HG02588 (cell line): ENCODE data around the gene ZNF771.
"Not testable (repeated sequence)": the region's sequence is repeated elsewhere in the genome, so short reads cannot be mapped to it uniquely, and the experiment has no call there.

Experiments
- ATAC-seq: cut with Tn5 transposase; IDR thresholded peaks from one replicate; pipeline ENCODE4 v1.9.1; 2021; ENCODE audit warnings: mild to moderate bottlenecking, moderate library complexity; ENCODE audit not compliant: unreplicated experiment

Gene ZNF771

DNA sequence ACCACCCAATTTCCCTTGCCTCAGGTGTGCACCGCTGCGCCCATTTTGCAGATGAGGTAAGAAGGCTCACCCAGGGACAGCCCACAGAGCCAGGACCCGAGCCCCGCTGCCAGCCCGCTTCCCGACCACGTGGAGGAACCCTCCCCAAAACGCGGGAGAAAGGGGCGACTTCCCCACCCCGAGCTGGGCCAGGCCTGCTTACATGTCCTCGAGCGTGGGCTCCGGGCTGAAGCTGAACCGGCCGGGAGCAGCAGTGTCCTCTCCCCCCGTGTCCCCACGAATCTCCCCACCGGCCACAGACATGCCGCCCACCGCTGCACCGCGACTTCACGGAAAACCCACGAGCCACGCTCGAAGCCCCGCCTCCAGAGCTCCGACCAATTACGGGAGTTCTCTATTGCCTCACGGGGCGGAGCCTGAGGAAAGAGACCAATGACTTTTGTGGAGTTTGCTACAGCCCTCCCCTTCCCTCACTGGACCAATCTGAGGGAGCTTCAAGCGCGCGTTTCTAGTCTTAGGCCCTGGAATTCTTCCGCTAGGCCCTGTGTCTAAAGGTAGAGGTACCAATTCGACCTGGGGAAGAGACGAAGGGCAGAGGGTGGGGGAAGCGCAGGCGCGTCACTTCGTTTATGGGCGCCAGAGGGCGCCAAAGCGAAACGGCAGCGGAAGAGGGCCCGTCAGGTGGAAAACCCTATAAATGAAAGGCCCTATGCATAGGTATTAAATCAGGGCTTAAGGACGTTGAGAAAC, 22.4 kb downstream of the ZNF771 start, which contains the start of gene DCTPP1:
TSS of gene DCTPP1 (minus strand) at position 353 of the 750 bp plus-strand sequence. CDS start at position 303, 50 bp downstream.
- ATAC-seq, result peak; percentile 95

DNA sequence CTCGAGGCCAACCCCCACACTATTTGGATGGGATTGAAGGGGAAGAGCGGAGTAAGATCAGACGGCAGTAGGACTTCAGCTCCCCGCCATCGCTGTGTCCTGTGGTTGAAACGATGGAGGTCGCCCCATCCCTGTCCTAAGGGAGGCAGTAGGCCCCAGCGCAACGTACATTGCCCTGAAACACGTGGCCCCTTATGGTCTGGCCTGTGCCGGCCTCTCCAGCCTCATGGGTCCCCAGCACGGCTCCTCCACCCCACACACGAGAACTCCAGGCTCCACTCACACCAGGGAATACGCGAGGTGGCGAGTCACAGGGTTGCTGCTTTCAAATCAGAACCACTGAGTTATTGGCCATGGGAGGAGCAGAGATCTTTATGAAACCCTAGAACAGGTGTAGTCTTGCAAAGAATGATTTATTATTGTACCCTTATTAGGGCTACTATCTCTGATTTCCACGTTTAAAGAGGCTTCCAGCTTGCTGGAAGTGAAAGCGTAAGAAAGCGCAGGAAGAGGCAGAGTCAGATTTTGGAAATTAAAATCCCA, 23.1 kb downstream of the ZNF771 start:
- ATAC-seq, result no peak

DNA sequence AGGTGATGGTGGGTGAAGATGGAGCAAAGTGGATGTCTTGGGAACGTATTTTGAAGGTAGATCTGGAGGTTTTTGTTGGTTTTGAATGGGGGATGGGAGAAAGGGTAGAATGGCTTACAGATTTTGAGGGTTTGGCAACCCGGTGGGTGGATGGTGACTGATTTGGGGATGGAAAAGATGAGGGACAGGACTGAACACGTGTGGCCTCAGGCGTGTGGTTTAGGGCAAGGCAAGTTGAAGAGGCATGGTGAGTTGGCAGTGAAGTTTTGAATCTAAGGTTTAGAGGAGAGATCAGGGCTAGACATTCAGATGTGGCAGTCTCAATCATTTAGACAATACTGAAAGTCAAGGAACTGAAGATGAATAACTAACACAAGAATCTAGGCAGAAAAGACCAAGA, 27.4 kb downstream of the ZNF771 start:
- ATAC-seq, result no peak

DNA sequence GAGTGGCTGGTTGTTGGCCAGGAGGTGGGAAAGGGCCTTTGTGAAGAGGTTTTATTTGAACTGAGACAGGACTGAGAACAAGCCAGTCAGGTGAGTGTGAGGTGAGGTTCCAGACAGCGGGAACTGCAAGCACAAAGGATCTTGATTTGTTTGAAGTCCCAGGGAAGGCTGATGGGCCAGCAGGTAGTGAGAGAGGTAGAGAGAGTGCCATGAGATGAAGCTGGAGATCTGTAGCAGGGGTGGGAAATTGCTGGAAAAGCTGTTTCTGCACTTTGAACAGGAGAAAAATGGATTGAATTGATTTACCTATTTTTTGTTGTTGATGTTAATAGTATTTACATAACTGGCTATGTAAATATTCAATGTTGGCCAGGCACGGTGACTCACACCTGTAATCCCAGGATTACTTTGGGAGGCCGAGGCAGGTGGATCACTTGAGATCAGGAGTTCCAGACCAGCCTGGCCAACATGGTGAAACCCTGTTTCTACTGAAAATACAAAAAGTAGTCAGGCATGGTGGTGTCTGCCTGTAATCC, 30.2 kb downstream of the ZNF771 start:
- no peak for ATAC-seq

DNA sequence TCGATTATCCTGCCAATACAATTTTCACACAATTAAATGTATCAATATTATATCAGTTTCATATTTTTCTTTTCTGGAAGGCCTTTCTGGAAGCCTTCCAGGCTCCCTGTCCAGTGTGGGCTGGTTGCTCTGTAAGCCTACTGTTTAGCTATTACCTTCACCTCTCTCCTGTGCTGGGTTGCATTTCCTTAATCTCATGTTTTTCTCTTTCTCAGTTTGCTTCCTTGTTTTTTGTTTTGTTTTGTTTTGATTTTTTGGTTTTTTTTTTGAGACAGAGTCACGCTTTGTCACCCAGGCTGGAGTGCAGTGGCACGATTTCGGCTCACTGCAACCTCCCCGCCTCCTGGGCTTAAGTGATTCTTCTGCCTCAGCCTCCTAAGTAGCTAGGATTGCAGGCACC, 31.4 kb downstream of the ZNF771 start:
- no peak for ATAC-seq

DNA sequence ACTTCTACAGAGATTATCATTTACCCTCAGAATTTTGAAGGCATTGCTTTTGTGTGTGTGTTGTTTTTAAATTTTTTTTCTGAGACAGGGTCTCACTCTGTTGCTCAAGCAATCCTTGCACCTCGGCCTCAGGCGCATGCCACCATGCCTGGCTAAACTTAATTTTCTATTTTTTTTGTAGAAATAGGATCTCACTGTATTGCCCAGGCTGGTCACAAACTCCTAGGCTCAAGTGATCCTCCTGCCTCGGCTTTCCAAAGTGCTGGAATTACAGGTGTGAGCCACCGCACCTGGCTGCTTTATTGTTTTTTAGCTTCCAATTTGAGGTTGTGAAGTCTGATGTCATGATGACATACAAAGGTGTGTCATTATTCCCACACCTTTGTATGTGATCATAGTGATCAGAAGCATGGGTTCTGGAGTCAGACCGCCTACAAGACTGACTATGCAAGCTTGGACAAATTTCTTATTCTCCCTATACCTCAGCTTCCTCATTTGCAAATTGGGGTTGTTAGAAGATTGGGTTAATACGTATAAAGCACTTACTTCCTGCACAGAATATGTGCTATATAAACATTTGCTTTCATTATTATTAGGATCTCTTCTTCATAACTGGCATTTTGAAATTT, 32.4 kb downstream of the ZNF771 start:
- no peak for ATAC-seq

DNA sequence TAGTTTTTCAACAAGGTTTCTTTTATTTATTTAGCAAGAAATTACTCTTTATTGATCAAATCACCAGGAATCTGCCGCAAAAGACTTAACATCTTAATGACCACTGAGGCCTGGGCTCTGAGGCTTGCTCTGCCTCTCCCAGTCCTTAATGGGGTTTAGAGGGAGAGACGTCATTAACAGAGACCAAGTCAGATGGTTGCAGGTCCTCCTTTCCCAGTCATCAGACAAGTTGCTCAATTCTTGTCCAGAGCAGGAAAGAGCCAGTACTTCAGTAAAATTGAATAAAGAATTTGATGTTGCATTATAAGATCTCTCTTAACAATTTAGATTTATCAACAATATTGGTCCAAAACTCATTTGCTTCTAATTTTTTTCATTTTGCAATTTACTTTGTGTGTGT, 36.2 kb downstream of the ZNF771 start:
- ATAC-seq, result no peak

DNA sequence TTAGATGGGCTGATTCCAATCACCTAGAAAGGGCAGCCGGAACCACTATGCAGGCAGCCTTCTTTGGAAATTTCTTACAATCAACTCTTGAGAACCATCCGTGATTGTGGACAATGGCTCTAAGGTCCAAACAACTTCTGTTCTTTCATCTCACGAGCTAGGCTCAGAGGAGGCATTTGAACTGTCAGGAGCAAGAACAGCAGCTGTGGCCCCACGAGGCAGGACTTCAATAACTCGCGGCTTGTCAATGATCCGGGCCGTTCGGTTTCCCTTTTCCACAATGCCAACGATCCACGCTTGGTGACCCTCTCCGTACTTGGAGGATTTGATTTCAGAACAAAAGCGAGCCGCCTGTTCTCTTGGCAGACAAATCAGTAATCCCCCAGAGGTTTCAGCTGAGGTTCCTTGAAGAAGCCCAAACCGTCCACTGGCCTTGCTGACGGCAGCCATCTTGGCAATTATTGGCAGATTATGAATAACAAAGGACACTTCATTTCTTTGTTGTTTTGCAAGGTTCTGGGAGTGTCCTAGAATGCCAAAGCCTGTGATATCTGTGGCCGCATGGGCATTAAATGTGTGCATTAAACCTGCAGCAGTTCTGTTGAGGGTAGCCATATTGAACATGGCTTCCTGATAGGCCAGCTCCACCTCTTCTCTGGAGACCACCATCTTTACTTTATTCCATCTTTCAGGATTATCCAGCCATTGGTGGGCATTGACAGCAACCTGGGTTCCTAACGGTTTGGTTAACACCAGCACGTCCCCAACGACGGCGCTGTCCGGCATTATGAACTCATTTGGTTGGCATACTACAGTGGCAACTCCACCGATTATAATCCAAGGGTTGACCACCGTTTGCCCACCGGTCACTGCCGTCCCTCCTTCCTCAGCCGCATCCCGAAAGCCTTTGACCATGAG, 37.1 kb downstream of the ZNF771 start:
- no peak for ATAC-seq

DNA sequence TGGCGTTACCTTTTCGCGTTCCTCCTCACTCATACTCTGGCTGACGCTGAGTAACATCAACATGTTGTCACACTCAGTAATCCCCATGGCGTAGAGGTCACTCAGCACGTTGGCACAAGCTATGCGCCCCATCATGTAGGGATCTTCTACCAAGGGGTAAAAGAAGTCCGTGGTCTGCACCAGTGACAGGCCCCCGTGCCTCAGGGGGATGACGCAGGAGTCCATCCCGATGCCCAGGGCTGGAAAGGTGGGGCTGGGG, 37.7 kb downstream of the ZNF771 start:
- peak; percentile 18 for ATAC-seq

DNA sequence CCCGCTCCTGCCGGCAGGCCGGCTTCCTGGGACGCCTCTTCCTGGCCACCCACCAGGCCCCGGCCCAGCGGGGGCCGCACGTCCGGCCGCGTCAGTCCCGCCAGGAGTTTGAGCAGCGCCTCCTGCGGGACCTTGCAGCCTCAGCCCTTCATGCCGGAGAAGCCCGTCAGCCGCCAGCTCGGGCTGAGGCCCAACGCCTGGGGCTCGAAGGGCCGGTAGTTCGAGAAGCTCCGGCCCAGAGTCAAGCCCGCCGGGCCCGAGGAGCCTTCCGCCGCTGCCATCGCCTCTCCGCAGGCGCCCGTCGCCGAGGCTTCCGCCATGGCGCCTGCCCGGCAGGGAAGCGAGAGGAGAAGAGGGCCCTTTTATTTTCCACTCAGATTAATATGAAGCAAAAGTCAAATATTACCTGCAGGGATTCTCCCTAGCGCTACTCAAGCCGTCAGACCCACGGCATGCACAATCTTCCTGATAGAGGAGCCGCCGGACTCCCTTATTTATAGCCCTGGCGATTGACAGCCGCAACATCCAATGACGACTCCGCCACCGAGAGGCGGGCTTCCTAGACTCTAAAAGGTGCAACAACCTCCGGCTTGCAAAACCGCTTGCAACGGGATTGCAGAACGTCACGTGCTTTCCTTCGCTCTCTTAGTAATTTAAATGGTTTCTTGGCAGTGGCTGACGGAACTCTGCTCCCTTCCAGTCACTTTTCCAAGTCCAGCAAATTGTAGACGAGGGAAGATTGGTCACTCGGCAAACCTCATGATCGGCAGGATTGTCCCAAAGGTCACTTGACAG, 38.2 kb downstream of the ZNF771 start, which contains the start of gene SEPHS2:
TSS of gene SEPHS2 (minus strand) at position 467 of the 795 bp plus-strand sequence. CDS start at position 320, 147 bp downstream.
- ATAC-seq, result peak; percentile 79

DNA sequence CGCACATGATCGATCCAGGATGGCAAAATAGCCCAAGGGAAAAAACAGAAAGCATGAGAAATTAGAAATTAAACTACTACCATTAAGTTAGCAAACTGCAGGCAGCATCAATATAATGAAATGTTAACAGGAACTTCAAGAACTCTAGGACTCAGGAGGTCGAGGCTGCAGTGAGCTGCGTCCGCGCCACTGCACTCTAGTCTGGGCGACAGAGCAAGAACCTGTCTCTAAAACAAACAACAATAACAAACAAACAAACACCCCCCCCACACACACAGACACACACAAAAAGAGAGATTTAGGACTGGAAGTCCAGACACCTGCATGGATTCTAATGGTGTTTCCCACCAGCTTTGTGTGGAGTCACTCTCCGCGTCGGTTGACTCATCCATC, 38.8 kb downstream of the ZNF771 start:
- no peak for ATAC-seq

DNA sequence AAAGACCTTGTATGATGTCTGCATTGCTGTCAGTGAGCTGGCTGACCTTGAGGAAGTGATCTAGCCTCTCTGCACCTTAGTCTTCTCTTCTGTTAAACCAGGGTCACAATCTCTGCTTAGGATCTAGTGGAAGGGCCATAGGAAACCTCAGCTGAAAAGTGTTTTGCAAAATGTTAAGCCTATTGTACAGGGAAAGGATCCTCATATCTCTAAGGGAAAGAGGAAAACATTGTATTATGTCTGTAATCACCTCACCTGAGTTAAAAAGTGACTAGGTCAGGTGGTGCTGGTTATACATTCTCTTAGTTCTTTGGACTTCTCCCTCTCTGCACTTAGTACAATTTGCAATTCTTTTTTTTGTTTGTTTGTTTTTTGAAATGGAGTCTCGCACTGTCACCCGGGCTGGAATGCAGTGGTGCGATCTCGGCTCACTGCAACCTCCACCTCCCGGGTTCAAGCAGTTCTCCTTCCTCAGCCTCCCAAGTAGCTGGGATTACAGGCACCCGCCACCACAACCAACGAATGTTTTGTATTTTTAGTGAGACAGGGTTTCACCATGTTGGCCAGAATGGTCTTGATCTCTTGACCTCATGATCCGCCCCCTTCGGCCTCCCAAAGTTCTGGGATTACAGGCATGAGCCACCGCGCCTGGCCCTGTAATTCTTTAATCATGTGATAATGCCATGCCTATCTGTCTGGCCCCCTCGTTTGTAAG, 40.3 kb downstream of the ZNF771 start:
- no peak for ATAC-seq

DNA sequence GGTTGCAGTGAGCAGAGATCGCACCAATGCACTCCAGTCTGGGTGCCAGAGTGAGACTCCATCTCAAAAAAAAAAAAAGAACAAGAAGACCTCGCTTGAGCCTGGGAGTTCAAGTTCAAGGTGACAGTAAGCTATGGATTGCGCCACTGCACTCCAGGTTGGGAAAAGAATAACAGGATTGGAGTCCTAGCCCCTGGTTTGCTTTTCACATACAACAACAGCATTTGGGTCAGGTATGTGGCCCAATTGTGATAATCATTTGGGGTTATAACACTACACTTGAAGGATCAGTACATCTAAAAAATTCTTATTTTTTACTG, 41.7 kb downstream of the ZNF771 start:
- no peak for ATAC-seq

DNA sequence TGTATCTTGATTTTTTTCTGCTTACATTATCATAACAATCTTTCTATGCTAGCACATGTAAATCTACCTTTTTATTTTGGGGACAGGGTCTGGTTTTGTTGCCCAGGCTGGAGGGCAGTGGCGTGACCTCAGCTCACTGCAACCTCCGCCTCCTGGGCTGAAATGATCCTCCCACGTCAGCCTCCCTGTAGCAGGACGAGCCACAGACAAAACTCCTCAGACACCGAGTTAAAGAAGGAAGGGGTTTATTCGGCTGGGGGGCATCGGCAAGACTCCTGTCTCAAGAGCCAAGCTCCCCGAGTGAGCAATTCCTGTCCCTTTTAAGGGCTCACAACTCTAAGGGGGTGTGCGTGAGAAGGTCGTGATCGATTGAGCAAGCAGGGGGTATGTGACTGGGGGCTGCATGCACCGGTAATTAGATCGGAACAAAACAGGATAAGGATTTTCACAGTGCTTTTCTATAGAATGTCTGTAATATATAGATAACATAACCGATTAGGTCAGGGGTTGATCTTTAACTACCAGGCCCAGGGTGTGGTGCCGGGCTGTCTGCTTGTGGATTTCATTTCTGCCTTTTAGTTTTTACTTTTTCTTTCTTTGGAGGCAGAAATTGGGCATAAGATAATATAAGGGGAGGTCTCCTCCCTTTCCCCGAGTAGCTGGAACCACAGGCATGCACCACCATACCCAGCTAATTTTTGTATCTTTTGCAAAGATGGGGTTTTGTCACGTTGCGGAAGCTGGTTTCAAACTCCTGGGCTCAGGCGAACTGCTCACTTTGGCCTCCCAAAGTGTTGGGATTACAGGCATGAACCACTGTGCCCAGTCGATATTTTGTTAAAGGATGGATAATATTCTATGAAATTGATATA, 45.5 kb downstream of the ZNF771 start:
- not testable (repeated sequence) for ATAC-seq

DNA sequence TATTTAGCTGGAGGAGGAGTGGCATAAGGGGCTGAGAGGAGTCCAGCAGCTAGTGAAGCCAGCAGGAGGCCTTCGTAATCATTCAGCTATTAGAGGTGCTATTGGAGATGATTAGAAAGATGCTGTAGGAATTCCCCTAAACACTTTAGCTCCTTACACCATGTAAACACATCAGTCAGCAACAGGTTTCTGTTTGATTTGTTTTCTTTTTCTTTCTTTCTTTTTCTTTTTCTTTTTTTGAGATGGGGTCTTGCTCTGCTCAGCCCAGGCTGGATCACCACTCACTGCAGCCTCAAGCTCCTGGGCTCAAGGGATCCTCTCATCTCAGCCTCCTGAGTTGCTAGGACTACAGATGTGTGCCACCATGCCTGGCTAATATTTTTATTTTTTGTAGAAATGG, 48.9 kb downstream of the ZNF771 start:
- ATAC-seq, result no peak

DNA sequence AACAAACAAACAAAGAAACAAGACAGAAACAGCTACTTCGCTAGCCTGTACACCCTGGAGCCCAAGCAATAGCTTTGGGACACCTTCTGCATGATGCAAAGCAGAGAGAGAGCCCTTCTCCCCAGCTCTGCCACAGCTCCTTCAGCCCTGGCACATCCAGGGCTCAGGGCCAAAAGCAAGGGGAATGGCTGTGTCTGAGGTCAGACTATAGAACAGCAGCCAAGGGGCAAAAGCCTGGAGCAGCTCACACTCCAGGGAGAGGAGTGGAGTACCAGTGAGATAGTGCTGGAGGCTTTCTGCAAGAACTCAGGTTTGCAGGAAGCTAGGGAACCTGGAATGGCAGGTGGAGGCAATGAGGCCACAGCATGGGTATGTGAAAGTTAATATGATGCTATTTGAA, 49.9 kb downstream of the ZNF771 start:
- ATAC-seq, result no peak

DNA sequence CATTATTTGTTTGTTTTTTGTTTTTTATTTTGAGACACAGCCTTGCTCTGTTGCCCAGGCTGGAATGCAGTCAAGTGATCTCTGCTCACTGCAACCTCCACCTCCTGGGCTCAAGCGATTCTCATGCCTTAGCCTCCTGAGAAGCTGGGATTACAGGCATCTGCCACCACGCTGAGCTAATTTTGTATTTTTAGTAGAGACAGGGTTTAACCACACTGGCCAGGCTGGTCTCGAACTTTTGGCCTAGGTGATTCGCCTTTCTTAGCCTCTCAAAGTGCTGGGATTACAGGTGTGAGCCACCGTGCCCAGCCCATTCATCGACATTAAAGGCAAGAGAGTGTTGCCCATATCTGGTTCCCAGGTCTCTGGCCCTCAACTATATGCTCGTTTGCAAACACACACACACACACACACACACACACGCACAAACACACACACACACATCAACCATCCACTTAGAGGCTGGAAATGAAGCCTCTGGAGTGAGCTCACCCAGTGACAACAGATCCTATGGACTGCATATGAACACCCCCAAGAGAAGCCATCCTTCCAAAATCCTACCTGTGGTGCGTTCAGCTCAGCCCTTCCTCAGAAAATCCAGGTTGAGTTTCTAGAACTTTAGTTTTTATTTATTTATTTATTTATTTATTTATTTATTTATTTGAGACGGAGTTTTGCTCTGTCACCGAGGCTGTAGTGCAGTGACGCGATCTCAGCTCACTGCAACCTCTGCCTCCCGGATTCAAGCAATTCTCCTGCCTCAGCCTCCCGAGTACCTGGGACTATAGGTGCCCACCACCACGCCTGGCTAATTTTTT, 50.5 kb downstream of the ZNF771 start:
- no peak for ATAC-seq
